ENCODE measurements around the gene TMEM165.

Gene TMEM165

GRCh38 chr4:55398461-55398860 lies 2.7 kb downstream of the TMEM165 start:
- no peak for TF ChIP-seq POLR2A (IDR thresholded peaks at IDR 0.05; ENCODE audit: low read depth, low read length)
- no peak for TF ChIP-seq SPI1 (IDR thresholded peaks at IDR 0.05; ENCODE audit: low read depth, low read length)
- no peak for TF ChIP-seq POLR2AphosphoS5 (IDR thresholded peaks at IDR 0.05; ENCODE audit: low read depth, low read length)
- no peak for TF ChIP-seq POU2F2 (IDR thresholded peaks at IDR 0.05; ENCODE audit: low read depth, low read length)
- no peak for TF ChIP-seq TAF1 (IDR thresholded peaks at IDR 0.05; ENCODE audit: low read depth, low read length)
- TF ChIP-seq PAX5 (IDR thresholded peaks at IDR 0.05; ENCODE audit: insufficient read depth, low read length, severe bottlenecking), result no peak
- FAIRE-seq, result no peak
- DNase-seq (ENCODE audit: insufficient read length, low spot score), result no peak

- no peak for DNase-seq (ENCODE audit: insufficient read length, low spot score)
Measured at GRCh38 chr4:55398966-55399365, 3.2 kb downstream of the TMEM165 start.

GRCh38 chr4:55399581-55399980 lies 3.8 kb downstream of the TMEM165 start:
- TF ChIP-seq POLR2A (IDR thresholded peaks at IDR 0.05; ENCODE audit: low read depth, low read length), result no peak
- TF ChIP-seq SPI1 (IDR thresholded peaks at IDR 0.05; ENCODE audit: low read depth, low read length), result no peak
- DNase-seq (ENCODE audit: insufficient read length, low spot score), result no peak
- no peak for FAIRE-seq

More at GRCh38 chr4:55398966-55399365, 3.2 kb downstream of the TMEM165 start:
- no peak for TF ChIP-seq PAX5 (IDR thresholded peaks at IDR 0.05; ENCODE audit: insufficient read depth, low read length, severe bottlenecking)
- TF ChIP-seq TAF1 (IDR thresholded peaks at IDR 0.05; ENCODE audit: low read depth, low read length), result no peak
- TF ChIP-seq SPI1 (IDR thresholded peaks at IDR 0.05; ENCODE audit: low read depth, low read length), result no peak
- no peak for TF ChIP-seq POLR2AphosphoS5 (IDR thresholded peaks at IDR 0.05; ENCODE audit: low read depth, low read length)
- TF ChIP-seq POU2F2 (IDR thresholded peaks at IDR 0.05; ENCODE audit: low read depth, low read length), result no peak
- TF ChIP-seq POLR2A (IDR thresholded peaks at IDR 0.05; ENCODE audit: low read depth, low read length), result no peak
- FAIRE-seq, result no peak

GRCh38 chr4:55405073-55405472 lies 9.3 kb downstream of the TMEM165 start:
- TF ChIP-seq TAF1 (IDR thresholded peaks at IDR 0.05; ENCODE audit: low read depth, low read length) (no peak), PAX5 (IDR thresholded peaks at IDR 0.05; ENCODE audit: insufficient read depth, low read length, severe bottlenecking) (no peak), SPI1 (IDR thresholded peaks at IDR 0.05; ENCODE audit: low read depth, low read length) (no peak), POLR2A (IDR thresholded peaks at IDR 0.05; ENCODE audit: low read depth, low read length) (no peak), POU2F2 (IDR thresholded peaks at IDR 0.05; ENCODE audit: low read depth, low read length) (no peak), POLR2AphosphoS5 (IDR thresholded peaks at IDR 0.05; ENCODE audit: low read depth, low read length) (no peak)
- FAIRE-seq (no peak), DNase-seq (ENCODE audit: insufficient read length, low spot score) (no peak)

- TF ChIP-seq POLR2A (IDR thresholded peaks at IDR 0.05; ENCODE audit: low read depth, low read length) (no peak), SPI1 (IDR thresholded peaks at IDR 0.05; ENCODE audit: low read depth, low read length) (no peak), TAF1 (IDR thresholded peaks at IDR 0.05; ENCODE audit: low read depth, low read length) (no peak), PAX5 (IDR thresholded peaks at IDR 0.05; ENCODE audit: insufficient read depth, low read length, severe bottlenecking) (no peak), POU2F2 (IDR thresholded peaks at IDR 0.05; ENCODE audit: low read depth, low read length) (no peak), POLR2AphosphoS5 (IDR thresholded peaks at IDR 0.05; ENCODE audit: low read depth, low read length) (no peak)
- DNase-seq (ENCODE audit: insufficient read length, low spot score) (no peak), FAIRE-seq (no peak)
Measured at GRCh38 chr4:55406545-55406944, 10.8 kb downstream of the TMEM165 start.

- DNase-seq (ENCODE audit: insufficient read length, low spot score) (no peak), FAIRE-seq (no peak)
- no peak for TF ChIP-seq PAX5 (IDR thresholded peaks at IDR 0.05; ENCODE audit: insufficient read depth, low read length, severe bottlenecking)
- TF ChIP-seq POLR2A (IDR thresholded peaks at IDR 0.05; ENCODE audit: low read depth, low read length), result no peak
- no peak for TF ChIP-seq POU2F2 (IDR thresholded peaks at IDR 0.05; ENCODE audit: low read depth, low read length)
- no peak for TF ChIP-seq SPI1 (IDR thresholded peaks at IDR 0.05; ENCODE audit: low read depth, low read length)
- no peak for TF ChIP-seq POLR2AphosphoS5 (IDR thresholded peaks at IDR 0.05; ENCODE audit: low read depth, low read length)
- no peak for TF ChIP-seq TAF1 (IDR thresholded peaks at IDR 0.05; ENCODE audit: low read depth, low read length)
Measured at GRCh38 chr4:55407119-55407518, 11.4 kb downstream of the TMEM165 start.

GRCh38 chr4:55407764-55408163 lies 12.0 kb downstream of the TMEM165 start:
- FAIRE-seq (no peak), DNase-seq (ENCODE audit: insufficient read length, low spot score) (no peak)
- no peak for TF ChIP-seq TAF1 (IDR thresholded peaks at IDR 0.05; ENCODE audit: low read depth, low read length)
- TF ChIP-seq POU2F2 (IDR thresholded peaks at IDR 0.05; ENCODE audit: low read depth, low read length), result no peak
- no peak for TF ChIP-seq POLR2AphosphoS5 (IDR thresholded peaks at IDR 0.05; ENCODE audit: low read depth, low read length)
- TF ChIP-seq POLR2A (IDR thresholded peaks at IDR 0.05; ENCODE audit: low read depth, low read length), result no peak
- TF ChIP-seq SPI1 (IDR thresholded peaks at IDR 0.05; ENCODE audit: low read depth, low read length), result no peak
- no peak for TF ChIP-seq PAX5 (IDR thresholded peaks at IDR 0.05; ENCODE audit: insufficient read depth, low read length, severe bottlenecking)

GRCh38 chr4:55409468-55410171 lies 13.9 kb downstream of the TMEM165 start:
- FAIRE-seq, result peak; percentile 35

GRCh38 chr4:55410431-55410830 lies 14.7 kb downstream of the TMEM165 start:
- DNase-seq (ENCODE audit: insufficient read length, low spot score) (no peak), FAIRE-seq (no peak)
- TF ChIP-seq POLR2A (IDR thresholded peaks at IDR 0.05; ENCODE audit: low read depth, low read length) (no peak), SPI1 (IDR thresholded peaks at IDR 0.05; ENCODE audit: low read depth, low read length) (no peak)

More at GRCh38 chr4:55409468-55410171, 13.9 kb downstream of the TMEM165 start:
- TF ChIP-seq SPI1 (IDR thresholded peaks at IDR 0.05; ENCODE audit: low read depth, low read length) (no peak), POLR2AphosphoS5 (IDR thresholded peaks at IDR 0.05; ENCODE audit: low read depth, low read length) (no peak), PAX5 (IDR thresholded peaks at IDR 0.05; ENCODE audit: insufficient read depth, low read length, severe bottlenecking) (no peak), POLR2A (IDR thresholded peaks at IDR 0.05; ENCODE audit: low read depth, low read length) (no peak), TAF1 (IDR thresholded peaks at IDR 0.05; ENCODE audit: low read depth, low read length) (no peak), POU2F2 (IDR thresholded peaks at IDR 0.05; ENCODE audit: low read depth, low read length) (no peak)
- no peak for DNase-seq (ENCODE audit: insufficient read length, low spot score)

GRCh38 chr4:55411621-55412020 lies 15.9 kb downstream of the TMEM165 start:
- DNase-seq (ENCODE audit: insufficient read length, low spot score), result no peak
- TF ChIP-seq POLR2A (IDR thresholded peaks at IDR 0.05; ENCODE audit: low read depth, low read length) (no peak), PAX5 (IDR thresholded peaks at IDR 0.05; ENCODE audit: insufficient read depth, low read length, severe bottlenecking) (no peak), SPI1 (IDR thresholded peaks at IDR 0.05; ENCODE audit: low read depth, low read length) (no peak), POLR2AphosphoS5 (IDR thresholded peaks at IDR 0.05; ENCODE audit: low read depth, low read length) (no peak), POU2F2 (IDR thresholded peaks at IDR 0.05; ENCODE audit: low read depth, low read length) (no peak), TAF1 (IDR thresholded peaks at IDR 0.05; ENCODE audit: low read depth, low read length) (no peak)
- FAIRE-seq, result peak; percentile 62
